CD8-positive, alpha-beta memory T cell (primary cell): ENCODE results near the gene PDK1. TPM values are rescaled to one million over a fixed set of nuclear protein-coding genes. Genes with fewer than 3 reads are reported as not detected.
"Not testable (repeated sequence)": the region's sequence is repeated elsewhere in the genome, so short reads cannot be mapped to it uniquely, and the experiment has no call there.

Source experiments
- CTCF ChIA-PET: fragments of 350-600 bp; sonication (Branson Sonifier 250); formaldehyde crosslinking; loops from one replicate; lab custom pipeline; 2021; ENCODE audit warnings: antibody characterized with exemption; lab: Charles Lee
- POLR2A ChIA-PET: fragments of 350-600 bp; sonication (Branson Sonifier 250); formaldehyde crosslinking; loops from one replicate; lab custom pipeline; 2021; ENCODE audit warnings: antibody characterized with exemption; lab: Charles Lee
- DNase-seq, 5 donors: peaks; one replicate each; pipeline versions ENCODE4 v3.0.0 to v3.0.0-alpha.2; 2020 to 2022; ENCODE audit warnings: mixed read lengths in 1 of 5
- H3K27ac ChIP-seq: one replicate; pipeline ENCODE4 v1.7.0; 2013; ENCODE audit warnings: low read depth, mild to moderate bottlenecking, low read length, moderate library complexity
- H3K27me3 ChIP-seq: 2 replicates; pipeline ENCODE4 v1.7.0; 2013; ENCODE audit warnings: low read length, mild to moderate bottlenecking; ENCODE audit not compliant: insufficient read depth, poor library complexity, severe bottlenecking
- H3K36me3 ChIP-seq: 2 replicates; pipeline ENCODE4 v1.7.0; 2013; ENCODE audit warnings: mild to moderate bottlenecking, low read length, moderate library complexity; ENCODE audit not compliant: insufficient read depth
- H3K4me1 ChIP-seq: 2 replicates; pipeline ENCODE4 v1.7.0; 2013; ENCODE audit warnings: mild to moderate bottlenecking, low read length, moderate library complexity; ENCODE audit not compliant: insufficient read depth
- H3K4me3 ChIP-seq: 2 replicates; pipeline ENCODE4 v1.7.0; 2013; ENCODE audit warnings: mild to moderate bottlenecking, low read length
- H3K9me3 ChIP-seq: 2 replicates; pipeline ENCODE4 v1.7.0; 2013; ENCODE audit warnings: mild to moderate bottlenecking, low read length
- H3K27ac Mint-ChIP-seq, 8 donors: one replicate each; pipeline ENCODE4 v1.8.0; 2020 to 2021; ENCODE audit warnings: mixed read lengths in 8 of 8, mild to moderate bottlenecking in 6 of 8, inconsistent platforms in 3 of 8, moderate library complexity in 3 of 8
- H3K27me3 Mint-ChIP-seq, 2 donors: one replicate each; pipeline ENCODE4 v1.8.0; 2020 to 2021; ENCODE audit warnings: mixed read lengths in 2 of 2, mild to moderate bottlenecking in 1 of 2, moderate library complexity in 1 of 2
- H3K36me3 Mint-ChIP-seq, 3 donors: one replicate each; pipeline ENCODE4 v1.8.0; 2020 to 2021; ENCODE audit warnings: mixed read lengths in 3 of 3, inconsistent platforms in 1 of 3, mild to moderate bottlenecking in 1 of 3
- H3K4me1 Mint-ChIP-seq, 3 donors: one replicate each; pipeline ENCODE4 v1.8.0; 2020 to 2021; ENCODE audit warnings: mixed read lengths in 3 of 3, inconsistent platforms in 1 of 3, mild to moderate bottlenecking in 1 of 3
- H3K4me3 Mint-ChIP-seq, 7 donors: one replicate each; pipeline ENCODE4 v1.8.0; 2020 to 2021; ENCODE audit warnings: mixed read lengths in 7 of 7, mild to moderate bottlenecking in 6 of 7, moderate library complexity in 4 of 7, inconsistent platforms in 2 of 7
- H3K9me3 Mint-ChIP-seq, 5 donors: one replicate each; pipeline ENCODE4 v1.8.0; 2020 to 2022; ENCODE audit warnings: mixed read lengths in 5 of 5, mild to moderate bottlenecking in 3 of 5, moderate library complexity in 2 of 5, inconsistent platforms in 1 of 5
- polyA plus RNA-seq: library from polyadenylated mRNA; unstranded; fragments of 300-500 nt; fragmentation: Illumina TruSeq; gene quantifications from one replicate; pipeline ENCODE4 v1.2.3, GENCODE V29; 2021
- total RNA-seq, 2 experiments: library from RNA; stranded (reverse); gene quantifications; one replicate each; pipeline ENCODE4 v1.2.3, GENCODE V29; 2021

Gene PDK1
- total and polyA plus RNA-seq, 3 experiments from 2014 or later = 12.6 to 15.5 (median 15.5) TPM

DNA sequence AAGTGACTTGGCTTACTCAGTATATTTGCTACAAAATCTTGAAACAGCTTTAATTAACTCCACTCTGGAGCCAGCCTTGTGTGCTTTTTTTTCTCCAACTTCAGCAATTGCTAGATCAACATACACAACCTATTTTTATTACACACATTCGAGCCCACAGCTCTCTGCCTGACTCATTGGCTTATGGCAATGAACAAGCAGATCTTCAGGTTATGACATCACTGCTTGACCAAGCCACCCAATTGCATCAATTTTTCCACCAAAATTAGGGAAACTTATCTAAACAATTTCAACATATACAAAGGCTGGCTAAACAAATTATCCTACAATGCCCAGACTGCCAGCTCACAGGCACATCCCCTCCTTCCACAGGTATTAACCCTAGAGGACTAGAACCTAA is 39.6 kb upstream of the PDK1 start:
- H3K36me3 ChIP-seq = no peaks in the 10 kb centered on the region
- no peak overlapping the region for H3K27ac ChIP-seq
- Mint-ChIP-seq H3K9me3 (peaks cover 17 to 42% (median 34%) of the 10 kb centered on the region in 5 donors), H3K27me3 (peaks cover 0 to 2% of the 10 kb centered on the region in 2 donors), H3K4me3 (no peak overlapping the region), H3K36me3 (peaks cover 9 to 68% (median 10%) of the 10 kb centered on the region in 3 donors), H3K27ac (no peak overlapping the region), H3K4me1 (peaks cover 0 to 2% (median 1%) of the 10 kb centered on the region in 3 donors)
- H3K9me3 ChIP-seq = peaks cover 20% of the 10 kb centered on the region
- CTCF ChIA-PET = no interaction called here
- DNase-seq = no peak
- peaks cover 7% of the 10 kb centered on the region for H3K4me1 ChIP-seq
- POLR2A ChIA-PET = no interaction called here
- H3K27me3 ChIP-seq = no peaks in the 10 kb centered on the region
- H3K4me3 ChIP-seq = no peak overlapping the region

DNA sequence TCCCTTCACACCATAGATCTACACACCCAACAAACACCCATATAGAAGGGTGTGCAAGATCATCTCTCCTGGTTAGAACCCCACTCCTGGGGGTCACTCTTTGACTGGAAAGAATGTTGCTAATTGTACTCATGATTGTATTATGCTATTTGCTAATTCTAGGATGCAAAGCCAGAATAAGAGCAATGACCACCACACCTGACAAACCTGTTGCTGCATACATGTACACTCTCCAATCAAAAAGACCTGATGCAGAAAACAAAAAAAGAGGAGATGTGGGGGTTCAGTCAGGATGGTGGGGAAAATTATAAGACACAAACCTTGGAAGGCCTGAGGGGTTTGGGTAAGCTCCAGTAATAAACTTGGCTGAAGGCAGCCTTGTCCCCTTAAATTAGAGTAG is 36.9 kb upstream of the PDK1 start:
- H3K4me1 ChIP-seq = no peaks in the 10 kb centered on the region
- Mint-ChIP-seq H3K4me3 (no peak overlapping the region), H3K36me3 (peaks cover 2 to 46% (median 7%) of the 10 kb centered on the region in 3 donors), H3K27me3 (peaks cover 0 to 2% of the 10 kb centered on the region in 2 donors), H3K9me3 (peaks cover 6 to 18% (median 17%) of the 10 kb centered on the region in 5 donors), H3K4me1 (no peaks in the 10 kb centered on the region), H3K27ac (no peak overlapping the region)
- H3K36me3 ChIP-seq = no peaks in the 10 kb centered on the region
- no peak overlapping the region for H3K4me3 ChIP-seq
- H3K27ac ChIP-seq = no peak overlapping the region
- POLR2A ChIA-PET = no interaction called here
- no peak for DNase-seq
- H3K27me3 ChIP-seq = no peaks in the 10 kb centered on the region
- CTCF ChIA-PET = no interaction called here
- H3K9me3 ChIP-seq = peaks cover 5% of the 10 kb centered on the region

DNA sequence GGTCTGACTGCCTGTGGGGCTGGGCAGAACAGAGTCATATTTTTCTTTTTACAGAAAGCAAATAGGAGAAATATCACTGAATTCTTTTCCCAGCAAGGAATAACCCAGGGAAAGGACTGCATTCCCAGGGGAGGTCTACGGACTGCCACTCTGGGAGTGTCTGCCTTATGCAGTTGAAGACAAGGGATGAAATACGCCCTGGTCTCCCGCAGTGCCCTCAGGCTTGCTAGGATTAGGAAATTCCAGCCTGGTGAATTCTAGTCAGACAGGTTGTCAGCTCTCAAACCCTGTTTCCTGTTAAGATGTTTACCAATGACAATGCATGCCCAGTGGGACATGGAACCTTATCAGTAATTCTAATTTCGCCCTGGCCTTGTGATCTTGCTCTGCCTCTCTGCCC is 30.3 kb upstream of the PDK1 start:
- no peaks in the 10 kb centered on the region for H3K4me1 Mint-ChIP-seq
- Histone ChIP-seq H3K4me1 (no peaks in the 10 kb centered on the region), H3K36me3 (no peaks in the 10 kb centered on the region), H3K9me3 (peaks cover 4% of the 10 kb centered on the region), H3K27ac (no peak overlapping the region), H3K4me3 (no peak overlapping the region), H3K27me3 (no peaks in the 10 kb centered on the region)
- H3K4me3 Mint-ChIP-seq = no peak overlapping the region
- POLR2A ChIA-PET = no interaction called here
- peaks cover 21 to 50% (median 37%) of the 10 kb centered on the region in 5 donors for H3K9me3 Mint-ChIP-seq
- CTCF ChIA-PET = no interaction called here
- H3K36me3 Mint-ChIP-seq = peaks cover 10 to 45% (median 11%) of the 10 kb centered on the region in 3 donors
- DNase-seq = no peak
- no peak overlapping the region for H3K27ac Mint-ChIP-seq
- H3K27me3 Mint-ChIP-seq = peaks cover 0 to under 1% of the 10 kb centered on the region in 2 donors

DNA sequence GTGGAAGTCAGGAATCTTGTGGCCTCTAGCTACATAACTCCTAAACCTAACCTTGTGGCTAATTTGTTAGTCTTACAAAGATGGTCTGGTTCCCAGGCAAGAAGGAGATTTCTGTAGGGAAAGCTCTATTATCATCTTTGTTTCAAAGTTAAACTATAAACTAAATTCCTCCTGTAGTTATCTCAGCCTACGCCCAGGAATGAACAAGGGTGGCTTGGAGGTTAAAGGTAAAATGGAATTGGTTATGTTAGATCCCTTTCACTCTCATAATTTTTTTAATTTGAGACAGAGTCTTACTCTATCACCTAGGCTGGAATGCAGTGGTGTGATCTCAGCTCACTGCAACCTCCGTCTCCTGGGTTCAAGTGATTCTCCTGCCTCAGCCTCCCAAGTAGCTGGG is 24.6 kb upstream of the PDK1 start:
- Mint-ChIP-seq H3K4me1 (no peaks in the 10 kb centered on the region), H3K27ac (no peak overlapping the region), H3K9me3 (peaks cover 18 to 55% (median 49%) of the 10 kb centered on the region in 5 donors), H3K36me3 (peaks cover 25 to 61% (median 27%) of the 10 kb centered on the region in 3 donors), H3K4me3 (no peak overlapping the region), H3K27me3 (peaks cover 0 to 2% of the 10 kb centered on the region in 2 donors)
- ChIA-PET POLR2A (no interaction called here), CTCF (no interaction called here)
- Histone ChIP-seq H3K4me1 (no peaks in the 10 kb centered on the region), H3K9me3 (peaks cover 9% of the 10 kb centered on the region), H3K27me3 (no peaks in the 10 kb centered on the region), H3K27ac (no peak overlapping the region), H3K4me3 (no peak overlapping the region), H3K36me3 (no peaks in the 10 kb centered on the region)
- no peak for DNase-seq

DNA sequence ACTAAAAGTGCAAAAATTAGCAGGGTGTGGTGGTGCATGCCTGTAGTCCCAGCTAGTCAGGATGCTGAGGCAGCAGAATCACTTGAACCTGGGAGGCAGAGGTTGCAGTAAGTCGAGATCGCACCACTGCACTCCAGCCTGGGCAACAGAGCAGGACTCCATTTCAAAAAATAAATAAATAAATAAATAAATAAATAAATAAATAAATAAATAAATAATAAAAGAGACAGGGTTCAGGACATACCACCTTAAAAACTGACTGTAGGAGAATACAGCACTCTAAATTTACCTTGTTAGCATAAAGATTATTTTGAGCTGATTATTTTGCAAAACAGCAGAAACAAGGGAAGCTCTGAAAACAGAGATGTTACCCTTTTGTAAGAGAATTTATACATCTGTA is 23.4 kb upstream of the PDK1 start:
- H3K36me3 ChIP-seq, H3K27me3 Mint-ChIP-seq, H3K4me3 Mint-ChIP-seq, H3K27ac ChIP-seq, H3K4me1 Mint-ChIP-seq, CTCF ChIA-PET, POLR2A ChIA-PET, DNase-seq, H3K27me3 ChIP-seq, H3K27ac Mint-ChIP-seq, H3K9me3 ChIP-seq, H3K4me3 ChIP-seq, H3K4me1 ChIP-seq: not testable (repeated sequence)
- peaks cover 25 to 58% (median 26%) of the 10 kb centered on the region in 3 donors for H3K36me3 Mint-ChIP-seq
- H3K9me3 Mint-ChIP-seq = peaks cover 16 to 45% (median 37%) of the 10 kb centered on the region in 5 donors

DNA sequence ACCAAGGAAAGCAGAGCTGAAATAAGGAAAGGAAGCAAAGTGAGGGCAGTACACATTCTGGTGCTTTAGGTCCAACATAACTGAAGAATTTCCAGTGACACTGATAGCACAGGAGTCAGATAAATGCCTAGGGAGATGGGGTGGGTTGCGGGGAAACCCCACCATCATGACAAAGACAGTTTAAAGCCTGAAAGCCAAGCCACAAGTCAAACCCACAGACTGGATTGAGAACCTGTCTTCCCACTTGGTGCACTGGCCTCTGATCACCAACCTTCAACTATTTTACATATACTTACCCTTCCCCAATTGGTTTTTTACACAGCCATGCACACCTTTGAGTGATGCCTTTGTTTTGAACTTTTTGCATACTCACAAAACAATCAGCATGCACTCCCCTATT is 22.2 kb upstream of the PDK1 start:
- POLR2A ChIA-PET = no interaction called here
- no peak overlapping the region for H3K27ac ChIP-seq
- H3K27me3 ChIP-seq = no peaks in the 10 kb centered on the region
- H3K36me3 ChIP-seq = no peaks in the 10 kb centered on the region
- no peak overlapping the region for H3K27ac Mint-ChIP-seq
- CTCF ChIA-PET = no interaction called here
- H3K9me3 Mint-ChIP-seq = peaks cover 16 to 37% (median 31%) of the 10 kb centered on the region in 5 donors
- no peak overlapping the region for H3K4me3 Mint-ChIP-seq
- peaks cover 6% of the 10 kb centered on the region for H3K9me3 ChIP-seq
- H3K4me1 ChIP-seq = no peaks in the 10 kb centered on the region
- no peak for DNase-seq
- no peak overlapping the region for H3K4me3 ChIP-seq
- peaks cover 0 to 2% of the 10 kb centered on the region in 2 donors for H3K27me3 Mint-ChIP-seq
- H3K4me1 Mint-ChIP-seq = no peaks in the 10 kb centered on the region
- H3K36me3 Mint-ChIP-seq = peaks cover 25 to 58% (median 26%) of the 10 kb centered on the region in 3 donors

DNA sequence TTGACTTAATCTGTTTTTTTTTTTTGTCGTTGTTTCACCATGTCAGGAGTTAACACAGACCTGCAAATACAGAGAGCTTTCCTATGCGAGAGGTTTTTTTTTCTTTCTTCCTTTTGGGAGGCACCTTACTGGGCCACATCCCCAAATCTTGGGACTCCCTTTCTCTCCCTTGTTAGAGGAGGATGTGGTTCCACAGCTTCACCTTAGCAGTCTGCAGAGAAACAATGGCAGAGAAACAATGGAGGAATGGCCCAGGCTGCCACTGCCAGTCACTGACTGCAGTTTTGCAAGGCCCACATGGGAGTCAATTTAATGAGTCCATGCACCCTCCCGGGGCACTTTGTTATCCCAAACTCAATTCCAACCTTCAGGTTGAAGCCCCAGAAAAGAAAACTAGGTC is 20.8 kb upstream of the PDK1 start:
- POLR2A ChIA-PET = no interaction called here
- peaks cover 13 to 30% (median 24%) of the 10 kb centered on the region in 5 donors for H3K9me3 Mint-ChIP-seq

DNA sequence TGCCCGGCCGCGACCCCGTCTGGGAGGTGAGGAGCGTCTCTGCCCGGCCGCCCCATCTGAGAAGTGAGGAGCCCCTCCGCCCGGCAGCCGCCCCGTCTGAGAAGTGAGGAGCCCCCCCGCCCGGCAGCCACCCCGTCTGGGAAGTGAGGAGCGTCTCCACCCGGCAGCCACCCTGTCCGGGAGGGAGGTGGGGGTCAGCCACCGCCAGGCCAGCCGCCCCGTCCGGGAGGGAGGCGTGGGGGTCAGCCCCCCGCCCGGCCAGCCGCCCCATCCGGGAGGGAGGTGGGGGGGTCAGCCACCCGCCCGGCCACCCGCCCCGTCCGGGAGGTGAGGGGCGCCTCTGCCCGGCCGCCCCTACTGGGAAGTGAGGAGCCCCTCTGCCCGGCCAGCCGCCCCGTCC is 18.0 kb upstream of the PDK1 start:
- POLR2A ChIA-PET, H3K27ac ChIP-seq, H3K4me3 Mint-ChIP-seq, DNase-seq, H3K4me1 ChIP-seq, H3K36me3 ChIP-seq, H3K4me3 ChIP-seq, CTCF ChIA-PET, H3K27me3 Mint-ChIP-seq, H3K4me1 Mint-ChIP-seq, H3K27me3 ChIP-seq, H3K27ac Mint-ChIP-seq: not testable (repeated sequence)
- Mint-ChIP-seq H3K9me3 (peaks cover 8 to 29% (median 15%) of the 10 kb centered on the region in 5 donors), H3K36me3 (peaks cover 13 to 36% (median 16%) of the 10 kb centered on the region in 3 donors)
- peaks cover 13% of the 10 kb centered on the region for H3K9me3 ChIP-seq

More for the DNA sequence above, 20.8 kb upstream of the PDK1 start:
- no peaks in the 10 kb centered on the region for H3K4me1 ChIP-seq
- no peak overlapping the region for H3K4me3 ChIP-seq
- H3K36me3 ChIP-seq = no peaks in the 10 kb centered on the region
- no peak overlapping the region for H3K27ac ChIP-seq
- H3K27me3 Mint-ChIP-seq = peaks cover 0 to 2% of the 10 kb centered on the region in 2 donors
- no peaks in the 10 kb centered on the region for H3K4me1 Mint-ChIP-seq
- CTCF ChIA-PET = no interaction called here
- peaks cover 13% of the 10 kb centered on the region for H3K9me3 ChIP-seq
- DNase-seq = no peak
- peaks cover 18 to 50% (median 22%) of the 10 kb centered on the region in 3 donors for H3K36me3 Mint-ChIP-seq
- H3K27me3 ChIP-seq = no peaks in the 10 kb centered on the region
- peak overlapping the region in 1 of 8 donors; percentile 23 for H3K27ac Mint-ChIP-seq
- no peak overlapping the region for H3K4me3 Mint-ChIP-seq
